GM21447 (cell line): ENCODE data around the gene TENM3.
"Not testable (repeated sequence)": the region's sequence is repeated elsewhere in the genome, so short reads cannot be mapped to it uniquely, and the experiment has no call there.

Experiments used
- ATAC-seq: cut with Tn5 transposase; IDR thresholded peaks from one replicate; pipeline ENCODE4 v1.9.1; 2021; ENCODE audit not compliant: unreplicated experiment

TENM3 gene

GRCh38 chr4:182227611-182228010 is 15.6 kb upstream of the TENM3 start:
- no peak for ATAC-seq

- no peak for ATAC-seq
These were observed 14.1 kb upstream of the TENM3 start for GRCh38 chr4:182228991-182229577.

- ATAC-seq: no peak
These were observed 12.9 kb upstream of the TENM3 start for GRCh38 chr4:182230256-182230655.

GRCh38 chr4:182231080-182231479 is 12.1 kb upstream of the TENM3 start:
- ATAC-seq: no peak

- no peak for ATAC-seq
These were observed 11.7 kb upstream of the TENM3 start for GRCh38 chr4:182231496-182231895.

GRCh38 chr4:182233310-182234090 is 9.7 kb upstream of the TENM3 start:
- no peak for ATAC-seq

- no peak for ATAC-seq
These were observed 8.0 kb upstream of the TENM3 start for GRCh38 chr4:182235021-182235795.

- ATAC-seq: no peak
These were observed 7.0 kb upstream of the TENM3 start for GRCh38 chr4:182236186-182236585.

GRCh38 chr4:182237010-182237409 is 6.2 kb upstream of the TENM3 start:
- not testable (repeated sequence) for ATAC-seq

GRCh38 chr4:182238355-182238931 is 4.8 kb upstream of the TENM3 start:
- no peak for ATAC-seq

GRCh38 chr4:182240161-182241130 is 2.8 kb upstream of the TENM3 start:
- no peak for ATAC-seq

GRCh38 chr4:182242260-182242659 is 942 bp upstream of the TENM3 start:
- not testable (repeated sequence) for ATAC-seq

- no peak for ATAC-seq
These were observed 415 bp upstream of the TENM3 start for GRCh38 chr4:182242787-182243186.

- no peak for ATAC-seq
These were observed 1.8 kb downstream of the TENM3 start for GRCh38 chr4:182245041-182245440.

GRCh38 chr4:182245541-182246215 is 2.5 kb downstream of the TENM3 start:
- no peak for ATAC-seq

- ATAC-seq: no peak
These were observed 3.4 kb downstream of the TENM3 start for GRCh38 chr4:182246401-182247205.

- ATAC-seq: no peak
These were observed 5.1 kb downstream of the TENM3 start for GRCh38 chr4:182248295-182248694.

- no peak for ATAC-seq
These were observed 7.2 kb downstream of the TENM3 start for GRCh38 chr4:182250446-182250845.

GRCh38 chr4:182251116-182251515 is 7.9 kb downstream of the TENM3 start:
- no peak for ATAC-seq
